Pancreas (tissue), 10 donors: Measurements from ENCODE around the gene TELO2. TPM values are rescaled to one million over a fixed set of nuclear protein-coding genes. Genes with fewer than 3 reads are reported as not detected.

Source experiments
- ATAC-seq, 4 donors: fragments of 200-7000 bp; cut with Tn5 transposase; one replicate each; pipeline versions ENCODE4 v1.8.0 to v1.9.1; 2020; ENCODE audit warnings: mild to moderate bottlenecking in 4 of 4, moderate library complexity in 4 of 4
- DNase-seq, 6 donors: peaks; one replicate each; pipeline ENCODE4 v3.0.0-alpha.2; 2020
- FAIRE-seq: peaks from 2 replicates; lab custom pipeline; 2012; peaks lifted over from hg19 to GRCh38; lab: Jason Lieb, UNC
- H3K27ac ChIP-seq, 4 donors: fragments of 200-600 bp; sonication (generic); 1 replicate in 3 of 4; 2 replicates in 1 of 4; pipeline versions ENCODE4 v1.5.0 to v1.8.0; 2020
- H3K27me3 ChIP-seq, 4 donors: fragments of 200-600 bp; one replicate each; pipeline ENCODE4 v1.8.0; 2021
- H3K36me3 ChIP-seq, 3 donors: fragments of 200-600 bp; sonication (generic) in 1 of 3; one replicate each; pipeline versions ENCODE4 v1.5.0 to v1.8.0; 2020 to 2021
- H3K4me1 ChIP-seq, 3 donors: fragments of 200-600 bp; one replicate each; pipeline ENCODE4 v1.8.0; 2021
- H3K4me3 ChIP-seq, 4 donors: fragments of 200-600 bp; sonication (generic) in 2 of 4; one replicate each; pipeline versions ENCODE4 v1.5.0 to v1.8.0; 2020 to 2021
- H3K9me3 ChIP-seq, 4 donors: fragments of 200-600 bp; one replicate each; pipeline ENCODE4 v1.8.0; 2021
- CTCF ChIP-seq, 4 donors: fragments of 200-600 bp; sonication (generic) in 3 of 4; IDR thresholded peaks; one replicate each; pipeline versions ENCODE4 v1.5.0 to v1.8.0; 2021; ENCODE audit warnings: antibody characterized with exemption in 4 of 4
- WGBS, 2 donors: extraction: QIAGEN DNeasy Blood & Tissue Kit; methylation state at CpG; one replicate each; pipeline ENCODE4 v1.1.7; 2013; 5-methylcytosine and 5-hydroxymethylcytosine counted together
- intact Hi-C, 3 donors: fragments of 100-400 bp; cut with DNase I; formaldehyde crosslinking; loops; one replicate each; pipeline versions ENCODE4 v1.11.1 to v1.14.2; 2022
- polyA plus RNA-seq, 2 donors: library from polyadenylated mRNA; stranded (reverse); fragments of 200-250 nt; gene quantifications; one replicate each; pipeline ENCODE4 v1.2.3, GENCODE V29; 2013
- total RNA-seq, 6 donors: library from RNA; stranded (reverse); fragmentation: NEBNext Ultra II Directional in 4 of 6; extraction: Animal tissue kit (Norgen Biotek cat#: 25700) in 4 of 6; gene quantifications; one replicate each; pipeline versions ENCODE4 v1.2.1 to v1.2.4, GENCODE V29; 2021 to 2023
- donor health status: healthy with polysubstance abuse.
- donor health status: DM: no; HTN: no; CAD: no; lungs with moderate emphysema.
- donor health status: DM: no; HTN: no; CAD: no.
- donor health status: control.
- donor health status: control.
- donor health status: Bipolar disorder and iron deficiency.
- donor health status: DM: yes; HTN: yes; CAD: no.
- donor health status: DM: no; HTN: no; CAD: no.
- donor health status: DM: no; HTN: no; CAD: no.
- donor health status: DM: yes; HTN: yes; CAD: no.

Gene TELO2
- total and polyA plus RNA-seq, 8 donors, result 11.7 to 98.7 (median 19.6) TPM

GRCh38 chr16:1495211-1495888, 2.2 kb downstream of the TELO2 start:
- peaks cover 6 to 12% (median 10%) of the 10 kb centered on the region in 3 donors for H3K4me1 ChIP-seq
- H3K36me3 ChIP-seq, result peaks cover 0 to 8% (median 0%) of the 10 kb centered on the region in 3 donors
- 91 to 92% methylated on average over 39 of the region's 39 CpGs for WGBS, 2 donors
- FAIRE-seq (no peak), DNase-seq (no peak), ATAC-seq (no peak)
- no peaks in the 10 kb centered on the region for H3K9me3 ChIP-seq
- intact Hi-C loops, result no loop called here
- no peaks in the 10 kb centered on the region for H3K27me3 ChIP-seq
- no peak for TF ChIP-seq CTCF (IDR thresholded peaks at IDR 0.05)
- no peak overlapping the region for H3K4me3 ChIP-seq
- H3K27ac ChIP-seq, result no peak overlapping the region

DNA sequence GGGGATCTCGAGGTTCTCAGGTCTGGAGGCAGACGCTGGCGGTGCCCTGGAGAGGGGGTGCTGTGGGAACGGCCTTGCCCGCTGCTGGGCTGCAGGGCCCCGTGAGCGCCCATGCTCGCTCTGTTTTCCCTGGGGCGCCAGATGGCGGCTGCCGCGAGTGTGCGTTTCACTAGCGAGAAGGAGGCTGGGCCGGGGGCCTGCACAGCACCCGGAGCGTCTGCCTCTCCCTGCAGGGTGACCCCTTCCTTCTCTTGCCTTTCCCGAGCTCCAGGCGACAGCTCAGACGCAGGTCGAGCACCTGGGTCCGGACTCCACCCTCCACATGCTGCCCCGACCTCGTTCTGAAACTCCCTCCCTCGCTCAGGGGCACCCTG, 2.7 kb downstream of the TELO2 start:
- no peak overlapping the region for H3K27ac ChIP-seq
- peaks cover 6 to 12% (median 10%) of the 10 kb centered on the region in 3 donors for H3K4me1 ChIP-seq
- DNase-seq (peak in 1 of 6 donors; percentile 48), ATAC-seq (no peak), FAIRE-seq (no peak)
- peaks cover 0 to 13% (median 0%) of the 10 kb centered on the region in 3 donors for H3K36me3 ChIP-seq
- no peaks in the 10 kb centered on the region for H3K9me3 ChIP-seq
- intact Hi-C loops, result no loop called here
- 90 to 93% methylated on average over 25 of the region's 25 CpGs for WGBS, 2 donors
- H3K27me3 ChIP-seq, result no peaks in the 10 kb centered on the region
- H3K4me3 ChIP-seq, result no peak overlapping the region
- TF ChIP-seq CTCF (IDR thresholded peaks at IDR 0.05), result no peak

DNA sequence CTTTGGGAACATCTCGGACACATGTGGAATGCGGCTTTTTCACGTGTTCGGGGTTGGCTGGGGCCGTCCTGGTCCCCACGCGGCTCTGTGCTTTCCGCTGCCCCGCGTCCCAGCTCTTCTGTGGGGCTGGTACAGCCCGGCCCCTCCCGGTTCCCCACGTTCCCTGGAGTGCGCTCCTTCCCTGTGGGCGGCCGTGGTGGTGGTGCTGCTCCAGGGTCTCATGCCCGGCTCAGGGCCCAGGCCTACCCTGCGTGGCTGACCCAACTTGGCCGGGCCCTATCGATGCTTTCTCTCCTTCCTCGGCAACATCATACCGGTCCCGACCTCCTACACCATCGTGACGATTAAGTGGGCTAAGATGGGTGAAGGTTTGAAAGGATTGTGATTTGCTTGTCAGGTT, 3.3 kb downstream of the TELO2 start:
- Histone ChIP-seq H3K36me3 (peaks cover 0 to 14% (median 1%) of the 10 kb centered on the region in 3 donors), H3K4me3 (no peak overlapping the region), H3K9me3 (no peaks in the 10 kb centered on the region), H3K4me1 (peaks cover 6 to 12% (median 10%) of the 10 kb centered on the region in 3 donors), H3K27ac (no peak overlapping the region), H3K27me3 (no peaks in the 10 kb centered on the region)
- ATAC-seq (no peak), DNase-seq (no peak), FAIRE-seq (no peak)
- intact Hi-C loops, result no loop called here
- WGBS, 2 donors, result 91 to 92% methylated on average over 25 of the region's 25 CpGs
- no peak for TF ChIP-seq CTCF (IDR thresholded peaks at IDR 0.05)

GRCh38 chr16:1497014-1497598, 3.9 kb downstream of the TELO2 start:
- intact Hi-C loops, result no loop called here
- peaks cover 0 to 21% (median 7%) of the 10 kb centered on the region in 3 donors for H3K36me3 ChIP-seq
- DNase-seq, result peak in 1 of 6 donors; percentile 73

More at GRCh38 chr16:1497014-1497598, 3.9 kb downstream of the TELO2 start:
- Histone ChIP-seq H3K9me3 (no peaks in the 10 kb centered on the region), H3K27me3 (no peaks in the 10 kb centered on the region), H3K4me1 (peaks cover 6 to 12% (median 10%) of the 10 kb centered on the region in 3 donors), H3K4me3 (no peak overlapping the region), H3K27ac (no peak overlapping the region)
- no peak for ATAC-seq
- no peak for FAIRE-seq
- no peak for TF ChIP-seq CTCF (IDR thresholded peaks at IDR 0.05)
- WGBS, 2 donors, result 91% methylated on average over 13 to 21 of the region's 21 CpGs
